HG02759 (cell line): ENCODE data around the gene MACROD2.
A peak's percentile ranks its signal among the peaks of the same experiment; 100 is the strongest.
"Not testable (repeated sequence)": the region's sequence is repeated elsewhere in the genome, so short reads cannot be mapped to it uniquely, and the experiment has no call there.

Source experiments
- ATAC-seq: cut with Tn5 transposase; IDR thresholded peaks from one replicate; pipeline ENCODE4 v1.9.1; 2021; ENCODE audit warnings: mild to moderate bottlenecking, moderate library complexity; ENCODE audit not compliant: unreplicated experiment

Gene MACROD2

GRCh38 chr20:14925300-14925699, 930.0 kb downstream of the MACROD2 start:
- no peak for ATAC-seq

DNA sequence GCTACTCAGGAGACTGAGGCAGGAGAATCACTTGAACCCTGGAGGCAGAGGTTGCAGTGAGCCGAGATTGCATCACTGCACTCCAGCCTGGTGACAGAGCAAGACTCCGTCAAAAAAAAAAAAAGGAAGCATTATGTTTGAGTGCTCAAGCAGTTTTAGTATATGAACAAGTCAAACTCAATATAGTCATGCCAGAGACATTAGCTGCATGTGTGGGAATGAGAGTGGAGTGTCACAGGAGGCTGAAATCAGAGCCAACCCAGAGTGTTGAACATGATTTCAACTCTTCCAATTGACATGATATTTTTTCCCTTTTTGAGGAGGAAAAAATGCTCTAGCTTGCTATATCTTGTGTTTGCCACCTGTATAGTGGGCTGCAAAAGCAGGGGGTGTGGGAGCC, 931.1 kb downstream of the MACROD2 start:
- ATAC-seq = not testable (repeated sequence)

GRCh38 chr20:14928083-14928482, 932.8 kb downstream of the MACROD2 start:
- no peak for ATAC-seq

DNA sequence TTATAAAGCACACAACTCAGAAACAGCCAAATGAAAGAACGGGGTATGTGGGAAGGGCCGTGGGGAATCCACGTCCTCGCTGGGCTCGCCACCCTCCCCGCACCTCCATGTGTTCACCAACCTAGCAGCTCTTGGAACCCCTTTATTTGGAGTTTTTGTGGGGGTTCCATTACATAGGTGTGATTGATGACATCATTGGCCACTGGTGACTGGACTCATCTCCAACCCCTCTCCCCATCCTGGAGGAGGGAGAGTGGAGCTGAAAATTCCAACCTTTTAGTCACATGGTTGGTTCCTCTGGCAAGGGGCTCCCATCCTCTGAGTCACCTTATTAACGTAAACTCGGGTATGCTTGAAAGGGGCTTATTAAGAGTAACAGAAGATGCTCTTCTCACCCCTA, 934.1 kb downstream of the MACROD2 start:
- ATAC-seq = no peak

GRCh38 chr20:14932040-14932439, 936.7 kb downstream of the MACROD2 start:
- no peak for ATAC-seq

- ATAC-seq = no peak
These were observed 940.0 kb downstream of the MACROD2 start for GRCh38 chr20:14935285-14935684.

DNA sequence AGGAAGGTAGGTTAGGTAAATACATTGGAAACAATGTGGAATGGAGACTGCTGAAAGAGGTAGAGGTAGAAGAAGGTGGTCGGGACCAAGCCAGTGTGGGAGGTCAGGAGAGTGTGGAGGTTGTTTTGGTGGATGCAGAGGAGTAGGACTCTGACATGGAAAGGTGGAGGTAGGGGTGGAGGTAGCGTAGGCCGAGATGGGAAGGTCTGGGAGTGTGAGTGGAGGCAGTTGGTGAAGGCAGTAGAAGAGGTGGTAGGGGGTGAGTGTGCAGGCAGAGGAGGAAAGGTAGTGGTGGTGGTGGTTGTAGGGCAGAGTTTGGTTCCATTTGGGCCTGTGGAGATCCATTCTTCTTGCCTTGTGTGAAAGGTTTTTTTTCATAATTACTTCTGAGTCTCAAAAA, 941.7 kb downstream of the MACROD2 start:
- no peak for ATAC-seq

DNA sequence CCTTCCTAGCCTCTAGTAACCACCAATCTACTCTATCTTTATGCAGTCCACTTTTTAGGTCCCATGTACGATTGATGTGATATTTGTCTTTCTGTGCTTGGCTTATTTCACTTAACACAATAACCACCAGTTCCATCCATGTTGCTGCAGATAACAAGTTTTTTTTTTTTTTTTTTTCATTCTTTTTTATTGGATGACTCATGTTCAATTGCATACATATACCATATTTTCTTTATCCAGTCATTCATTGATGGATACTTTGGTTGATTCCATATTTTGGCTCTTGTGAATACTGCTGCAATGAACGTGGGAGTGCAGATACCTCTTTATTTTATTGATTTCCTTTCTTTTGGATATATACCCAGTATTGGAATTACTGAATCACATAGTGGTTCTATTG, 942.5 kb downstream of the MACROD2 start:
- no peak for ATAC-seq

GRCh38 chr20:14947536-14947935, 952.2 kb downstream of the MACROD2 start:
- no peak for ATAC-seq

GRCh38 chr20:14947946-14948345, 952.6 kb downstream of the MACROD2 start:
- no peak for ATAC-seq

DNA sequence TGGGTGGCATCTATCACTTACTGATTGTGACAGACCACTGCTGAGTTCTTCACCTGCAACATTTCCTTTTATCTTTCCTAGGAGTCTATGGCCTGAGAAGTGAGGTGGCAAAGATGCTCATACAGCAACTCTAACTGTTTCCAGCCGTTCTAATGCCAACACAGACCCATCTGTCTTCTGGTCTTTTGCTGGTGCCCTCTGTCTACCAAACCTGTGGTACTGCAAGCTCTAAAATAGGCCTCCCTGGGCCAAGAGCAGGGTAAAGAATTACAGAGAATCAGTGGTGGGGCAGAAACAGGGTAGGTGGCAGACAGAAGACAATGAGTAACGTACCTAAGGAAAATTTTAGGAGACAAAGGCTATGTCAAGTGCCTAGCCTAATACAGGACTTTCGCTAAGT, 953.1 kb downstream of the MACROD2 start:
- no peak for ATAC-seq

- no peak for ATAC-seq
These were observed 955.3 kb downstream of the MACROD2 start for GRCh38 chr20:14950633-14951032.

- ATAC-seq = peak; percentile 64
These were observed 955.8 kb downstream of the MACROD2 start for GRCh38 chr20:14951105-14951504.

- ATAC-seq = no peak
These were observed 956.5 kb downstream of the MACROD2 start for GRCh38 chr20:14951707-14952418.

DNA sequence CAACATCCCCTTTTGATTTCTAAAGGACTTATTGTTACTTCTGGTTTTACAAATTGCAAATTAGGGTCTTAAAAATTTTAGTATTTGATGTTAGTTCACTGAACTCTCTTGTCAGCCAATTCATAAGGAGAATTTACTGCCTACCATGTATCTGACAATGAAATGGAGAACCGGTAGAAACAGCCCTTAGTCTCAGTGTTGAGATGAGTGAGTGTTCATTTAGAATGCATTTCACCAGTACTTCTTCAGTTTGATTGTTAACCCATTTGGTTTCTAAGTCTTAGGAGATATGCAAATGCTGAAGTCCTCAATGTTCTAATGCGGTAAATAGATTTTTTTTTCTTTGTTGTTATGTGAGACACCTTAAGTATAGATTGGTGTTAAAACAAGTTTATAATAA, 958.4 kb downstream of the MACROD2 start:
- ATAC-seq = no peak

DNA sequence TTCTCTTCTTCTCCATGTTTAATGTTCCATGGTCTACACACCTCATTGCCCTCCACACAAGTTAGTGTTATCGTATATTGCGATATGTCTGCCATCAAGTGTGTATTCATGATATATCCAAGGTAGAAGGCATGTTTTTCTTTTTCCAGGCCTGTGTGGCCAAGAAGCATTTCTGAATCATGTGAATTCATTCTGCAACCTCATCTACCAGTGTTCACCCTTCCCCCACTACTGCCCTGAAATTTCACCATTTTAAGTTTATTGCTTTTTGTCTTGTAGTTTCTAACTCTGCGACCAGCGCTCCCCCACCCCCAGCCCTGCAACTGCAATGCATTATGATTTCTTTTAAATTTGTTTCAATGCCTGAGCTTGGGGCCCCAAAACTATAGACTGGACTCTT, 960.1 kb downstream of the MACROD2 start:
- ATAC-seq = no peak

- ATAC-seq = no peak
These were observed 960.7 kb downstream of the MACROD2 start for GRCh38 chr20:14956026-14956425.

DNA sequence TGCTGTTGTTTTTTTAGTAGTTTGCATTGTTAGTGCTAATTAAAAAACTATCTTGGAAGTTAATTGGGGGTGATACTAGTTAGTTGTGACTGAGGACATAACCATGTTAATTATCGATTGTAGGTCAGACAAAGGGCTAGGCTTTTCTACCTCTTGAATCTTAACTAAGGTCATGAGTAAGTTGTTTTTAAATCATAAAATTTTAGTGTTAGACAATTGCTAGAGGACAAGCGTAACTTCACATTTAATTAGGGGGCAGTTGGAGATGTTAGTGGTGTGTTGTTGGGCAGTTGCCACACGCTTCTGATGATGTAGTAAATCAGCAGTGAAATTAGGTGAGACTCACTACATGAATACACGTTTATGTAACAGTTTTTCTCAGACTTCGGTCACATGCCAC, 961.2 kb downstream of the MACROD2 start:
- ATAC-seq = no peak

DNA sequence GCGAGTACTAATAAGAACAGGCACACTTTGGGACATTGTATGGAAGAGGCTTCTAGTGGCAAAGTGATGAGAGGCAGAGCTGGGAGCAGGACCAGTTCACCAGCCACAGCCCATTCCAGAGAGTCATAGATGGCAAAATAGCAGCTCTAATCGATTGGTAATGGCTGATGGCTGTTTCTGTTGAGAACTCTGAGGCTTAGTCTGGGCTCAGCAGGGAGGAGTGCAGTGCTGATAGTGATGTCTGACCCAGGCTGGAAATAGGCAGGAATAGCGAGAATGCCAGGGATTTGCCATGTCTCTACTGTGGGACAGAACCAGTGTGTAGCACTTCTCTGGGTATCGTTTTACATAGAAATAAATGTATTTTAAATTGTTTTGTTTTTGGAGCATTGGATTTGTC, 962.1 kb downstream of the MACROD2 start:
- ATAC-seq = no peak

GRCh38 chr20:14958626-14959025, 963.3 kb downstream of the MACROD2 start:
- ATAC-seq = no peak

DNA sequence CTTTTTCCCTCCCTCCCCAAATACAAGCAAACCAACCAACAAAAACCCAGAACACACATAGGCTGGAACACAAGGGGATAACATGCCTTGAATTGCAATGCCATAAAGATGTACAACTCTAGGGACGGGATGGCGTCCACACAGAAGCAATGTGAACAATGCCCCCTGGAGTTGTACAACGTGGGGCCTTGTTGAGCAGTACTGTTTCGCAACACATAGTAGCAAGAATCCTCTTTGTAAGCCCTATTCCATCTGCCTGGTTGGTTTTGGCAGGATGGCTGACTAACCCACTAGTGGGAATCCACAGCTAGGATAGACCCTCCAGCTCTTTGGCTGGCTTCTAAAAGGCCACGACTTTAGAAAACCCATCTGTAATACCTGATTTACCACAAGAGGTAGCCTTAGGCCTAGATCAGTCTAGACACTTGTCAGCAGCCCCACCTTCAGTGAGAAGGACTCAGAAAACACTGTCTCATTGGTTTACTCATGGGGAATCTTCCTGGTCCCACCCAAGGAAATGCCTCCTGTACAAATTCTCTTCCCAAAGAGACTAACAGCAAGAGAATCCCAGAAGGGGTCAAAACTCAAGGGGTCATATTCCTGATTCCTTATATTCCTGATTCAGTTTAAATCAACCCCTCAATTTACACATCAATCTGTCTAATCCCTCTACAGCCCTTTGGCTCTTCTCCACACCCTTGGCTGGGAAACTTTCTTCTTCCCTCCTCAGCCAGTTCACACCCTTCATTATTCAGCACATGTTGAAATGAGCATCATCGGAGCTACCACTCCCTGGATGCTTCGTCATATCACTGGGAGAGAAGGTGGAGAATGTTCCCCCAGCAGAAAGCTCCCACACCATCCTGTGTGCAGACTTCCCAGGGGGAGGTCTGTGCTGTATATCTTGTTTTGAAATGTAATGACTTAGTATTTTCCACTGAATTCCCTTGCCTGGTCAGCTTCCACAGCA, 964.5 kb downstream of the MACROD2 start:
- ATAC-seq = no peak

- ATAC-seq = no peak
These were observed 965.5 kb downstream of the MACROD2 start for GRCh38 chr20:14960831-14961230.
